GM19468 (cell line): ENCODE measurements around the gene ATP6V1C2.
A peak's percentile ranks its signal among the peaks of the same experiment; 100 is the strongest.

Source experiments
- ATAC-seq: cut with Tn5 transposase; IDR thresholded peaks from one replicate; pipeline ENCODE4 v1.9.1; 2021; ENCODE audit warnings: mild to moderate bottlenecking, moderate library complexity, moderate number of reproducible peaks; ENCODE audit not compliant: unreplicated experiment; ENCODE audit errors: extremely low read depth

Gene ATP6V1C2

DNA sequence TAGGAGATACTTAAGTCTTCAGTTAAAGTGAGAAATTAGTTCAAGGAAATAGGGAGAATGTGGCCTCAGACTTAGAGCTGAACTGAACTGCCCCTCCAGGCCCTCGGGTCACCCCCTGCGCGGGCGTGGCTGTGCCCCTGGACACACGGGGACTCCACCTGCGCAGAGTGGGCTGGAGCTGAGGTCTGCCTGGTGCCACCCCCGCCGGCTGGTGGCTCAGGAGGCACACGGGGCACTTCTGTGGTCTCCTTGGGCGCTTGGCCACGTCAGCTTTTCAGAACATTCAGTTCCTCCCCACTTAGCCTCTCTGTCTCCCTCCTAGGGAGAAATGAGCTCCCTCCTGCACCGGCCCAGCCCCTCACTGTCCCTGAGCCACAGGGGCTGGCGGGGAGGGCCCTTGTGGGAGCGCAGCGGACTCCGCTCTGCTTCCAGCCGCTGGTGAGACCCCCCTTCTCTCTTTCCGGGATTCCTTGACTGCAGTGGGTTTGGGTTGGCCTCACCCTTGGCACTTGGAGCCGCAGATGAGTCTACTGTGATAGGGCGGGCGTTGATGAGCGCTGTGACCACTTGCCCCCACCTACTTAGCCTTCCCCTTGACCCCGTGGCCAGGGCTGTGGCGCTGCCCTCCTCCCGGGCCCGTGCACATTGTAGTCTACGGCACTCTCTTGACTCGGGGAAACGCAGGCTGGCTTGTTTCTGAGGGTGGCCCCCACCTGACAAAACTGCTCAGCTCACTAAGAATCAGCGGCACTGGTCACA, 109.4 kb downstream of the ATP6V1C2 start:
- no peak for ATAC-seq

GRCh38 chr2:10831400-10831985, 110.1 kb downstream of the ATP6V1C2 start:
- no peak for ATAC-seq

DNA sequence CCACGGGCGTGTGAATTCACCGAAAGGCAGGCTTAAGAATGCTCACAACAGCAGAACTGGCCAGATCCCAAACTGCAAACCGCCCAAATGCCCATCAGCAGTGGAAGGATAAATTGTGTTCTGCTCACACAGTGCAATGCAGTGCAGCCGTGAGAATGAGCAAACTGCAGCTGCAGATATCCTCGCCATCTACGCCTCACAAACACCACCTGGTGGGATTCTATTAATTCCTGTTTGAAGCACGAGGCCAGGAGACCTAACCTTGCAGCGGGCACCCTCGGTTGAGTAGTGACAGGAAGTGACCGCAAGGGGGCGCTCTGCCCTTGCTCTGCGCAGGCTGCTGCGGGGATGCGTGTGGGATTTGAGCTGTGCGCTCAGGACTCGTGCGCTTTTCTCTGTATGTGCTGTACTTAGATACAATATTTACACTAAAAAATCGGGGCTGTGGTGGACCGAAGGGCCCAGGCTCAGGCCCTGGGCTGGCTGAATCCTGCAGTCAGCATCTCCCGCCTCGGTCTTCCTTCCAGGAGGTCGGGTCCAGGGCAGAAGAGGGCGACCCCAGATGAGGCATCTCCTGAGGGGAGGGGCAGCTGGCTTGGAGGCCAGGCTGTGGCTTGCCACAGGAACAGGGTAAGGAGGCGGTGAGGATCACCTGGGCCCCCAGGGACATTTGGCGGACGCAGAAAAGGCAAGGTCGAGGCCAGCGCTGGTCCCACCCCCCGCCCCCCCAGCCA, 110.9 kb downstream of the ATP6V1C2 start:
- ATAC-seq: peak; percentile 74

- ATAC-seq: no peak
Measured at GRCh38 chr2:10833021-10833420, 111.6 kb downstream of the ATP6V1C2 start.

DNA sequence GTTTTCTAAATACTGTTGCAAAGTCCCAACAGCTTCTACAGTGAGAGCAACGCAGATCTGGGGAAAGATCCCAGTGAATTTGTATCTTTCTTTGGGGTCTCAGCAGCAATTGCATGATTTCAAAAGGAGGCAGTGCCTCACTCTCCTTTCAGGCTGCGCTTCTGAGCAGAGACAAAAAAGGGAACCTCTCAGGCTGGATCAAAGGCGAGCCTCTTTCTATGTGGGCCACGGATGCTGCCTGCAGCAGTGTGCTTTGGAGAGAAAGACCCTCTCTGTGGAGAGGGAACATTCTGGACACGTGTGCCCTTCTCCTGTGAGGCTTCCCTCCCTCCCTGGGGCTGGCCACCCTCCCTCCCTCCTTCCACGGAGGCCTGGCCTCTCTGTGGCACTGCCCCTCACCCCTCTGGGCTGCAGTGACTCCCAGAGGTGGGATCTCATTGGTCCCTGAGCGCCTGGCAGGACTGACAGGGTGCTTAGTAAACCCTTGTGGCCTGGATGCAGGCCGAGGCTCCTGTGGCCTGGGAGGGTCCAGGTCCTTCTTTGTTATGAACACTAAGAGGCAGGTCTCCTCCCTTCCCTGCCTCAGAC, 112.7 kb downstream of the ATP6V1C2 start:
- no peak for ATAC-seq
